Measurements from ENCODE around the gene CETN1.

The CETN1 gene

DNA sequence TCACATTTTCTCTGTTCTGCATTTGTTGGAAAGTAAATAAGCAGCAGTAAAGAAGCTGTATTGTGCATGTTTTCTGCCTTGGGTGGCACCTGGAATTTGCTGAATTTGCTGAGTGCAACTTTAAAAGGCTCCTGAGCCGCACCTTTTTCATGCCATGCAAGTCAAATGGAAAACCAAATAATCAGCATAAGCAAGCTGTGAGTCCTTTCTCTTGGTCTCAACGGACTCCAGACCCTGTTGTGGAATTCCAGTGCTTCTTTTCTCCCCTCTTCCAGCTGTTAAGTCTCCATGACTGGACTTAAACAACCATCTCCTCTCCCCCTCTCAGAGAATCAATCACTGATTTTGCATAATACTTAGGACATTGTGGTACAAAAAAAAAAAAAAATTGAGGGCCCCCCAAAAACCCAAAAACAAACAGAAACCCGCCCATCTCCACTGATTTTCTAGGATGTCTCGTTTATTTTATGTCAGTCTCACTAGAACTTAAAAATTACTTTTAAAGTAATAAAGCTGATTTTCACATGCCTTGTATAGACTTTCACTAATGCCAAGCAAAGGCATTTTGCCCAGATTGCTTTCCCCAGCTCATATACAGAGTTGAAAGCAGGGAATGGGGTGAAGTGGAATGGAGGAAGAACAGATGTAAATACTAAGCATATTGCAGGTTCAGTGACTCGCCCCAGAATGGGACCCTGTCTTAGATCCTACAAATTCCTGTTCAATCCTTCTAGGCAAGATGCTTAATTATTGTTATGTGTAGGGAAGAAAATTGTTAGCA, 5.1 kb upstream of the CETN1 start:
- H3K27me3 ChIP-seq (replicated peaks; ENCODE audit: control insufficient read depth, insufficient read depth, low read length, poor library complexity, severe bottlenecking): no peaks in the 10 kb centered on the region

DNA sequence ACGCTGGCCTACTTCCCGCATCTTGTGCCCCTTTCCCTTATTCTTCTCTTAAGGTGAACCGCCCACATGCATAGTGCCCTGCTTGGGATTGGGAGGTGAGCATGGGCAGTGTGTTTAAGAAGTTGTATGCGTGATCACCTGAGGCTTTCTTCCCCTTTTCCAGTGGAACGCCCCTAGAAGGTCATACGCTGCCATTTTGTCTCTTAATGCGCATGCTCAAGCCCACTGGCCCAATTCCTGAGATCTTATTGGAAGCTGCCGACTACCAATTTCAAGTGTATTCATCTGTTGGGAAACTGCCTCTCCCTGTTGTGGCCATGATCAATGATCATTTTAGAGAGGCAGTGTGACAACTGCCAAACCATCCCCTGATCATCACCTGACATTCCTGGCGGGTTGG, 3.3 kb upstream of the CETN1 start:
- H3K27me3 ChIP-seq (replicated peaks; ENCODE audit: control insufficient read depth, insufficient read depth, low read length, poor library complexity, severe bottlenecking): no peaks in the 10 kb centered on the region
- no peak overlapping the region for H3K4me3 ChIP-seq (ENCODE audit: insufficient read depth, low read depth, low read length, poor library complexity, severe bottlenecking)
- DNase-seq: no peak
- no peak overlapping the region for H3K27ac ChIP-seq (ENCODE audit: insufficient read depth, low read length, poor library complexity, severe bottlenecking)
- no peaks in the 10 kb centered on the region for H3K9me3 ChIP-seq (ENCODE audit: control insufficient read depth, low read length)
- H3K36me3 ChIP-seq (ENCODE audit: control insufficient read depth, insufficient read depth, low read length): no peaks in the 10 kb centered on the region
- no peaks in the 10 kb centered on the region for H3K4me1 ChIP-seq (ENCODE audit: control insufficient read depth, insufficient read depth, low read length, poor library complexity, severe bottlenecking)

More for the DNA sequence above, 5.1 kb upstream of the CETN1 start:
- H3K4me1 ChIP-seq (ENCODE audit: control insufficient read depth, insufficient read depth, low read length, poor library complexity, severe bottlenecking): no peaks in the 10 kb centered on the region
- no peak overlapping the region for H3K27ac ChIP-seq (ENCODE audit: insufficient read depth, low read length, poor library complexity, severe bottlenecking)
- H3K9me3 ChIP-seq (ENCODE audit: control insufficient read depth, low read length): no peaks in the 10 kb centered on the region
- H3K36me3 ChIP-seq (ENCODE audit: control insufficient read depth, insufficient read depth, low read length): no peaks in the 10 kb centered on the region
- no peak for DNase-seq
- no peak overlapping the region for H3K4me3 ChIP-seq (ENCODE audit: insufficient read depth, low read depth, low read length, poor library complexity, severe bottlenecking)

- no peaks in the 10 kb centered on the region for H3K4me1 ChIP-seq (ENCODE audit: control insufficient read depth, insufficient read depth, low read length, poor library complexity, severe bottlenecking)
- H3K9me3 ChIP-seq (ENCODE audit: control insufficient read depth, low read length): no peaks in the 10 kb centered on the region
- no peak for DNase-seq
- H3K27me3 ChIP-seq (replicated peaks; ENCODE audit: control insufficient read depth, insufficient read depth, low read length, poor library complexity, severe bottlenecking): no peaks in the 10 kb centered on the region
- H3K4me3 ChIP-seq (ENCODE audit: insufficient read depth, low read depth, low read length, poor library complexity, severe bottlenecking): no peak overlapping the region
- no peak overlapping the region for H3K27ac ChIP-seq (ENCODE audit: insufficient read depth, low read length, poor library complexity, severe bottlenecking)
- H3K36me3 ChIP-seq (ENCODE audit: control insufficient read depth, insufficient read depth, low read length): no peaks in the 10 kb centered on the region
Observed at GRCh38 chr18:577643-578375, 2.4 kb upstream of the CETN1 start.

DNA sequence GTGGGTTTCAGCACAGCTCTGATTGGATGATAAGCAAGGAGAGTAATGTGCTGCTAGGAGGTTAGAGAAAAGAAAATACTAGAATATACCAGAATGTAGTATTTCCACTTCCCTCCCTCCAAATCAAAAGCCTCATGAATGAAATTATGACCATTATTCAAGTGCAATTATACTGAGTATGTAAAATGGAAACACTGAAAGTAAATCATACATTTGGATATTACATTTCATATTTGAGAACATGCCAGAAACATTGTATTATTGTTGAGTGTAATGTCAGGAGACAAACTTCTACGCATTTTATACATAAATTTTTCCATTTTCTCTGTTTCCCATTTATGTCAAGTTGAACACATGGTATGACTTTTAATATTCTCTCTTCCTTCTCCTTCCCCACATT, 942 bp upstream of the CETN1 start:
- no peaks in the 10 kb centered on the region for H3K4me1 ChIP-seq (ENCODE audit: control insufficient read depth, insufficient read depth, low read length, poor library complexity, severe bottlenecking)
- H3K27ac ChIP-seq (ENCODE audit: insufficient read depth, low read length, poor library complexity, severe bottlenecking): no peak overlapping the region
- no peak overlapping the region for H3K4me3 ChIP-seq (ENCODE audit: insufficient read depth, low read depth, low read length, poor library complexity, severe bottlenecking)
- H3K36me3 ChIP-seq (ENCODE audit: control insufficient read depth, insufficient read depth, low read length): no peaks in the 10 kb centered on the region
- H3K27me3 ChIP-seq (replicated peaks; ENCODE audit: control insufficient read depth, insufficient read depth, low read length, poor library complexity, severe bottlenecking): no peaks in the 10 kb centered on the region
- H3K9me3 ChIP-seq (ENCODE audit: control insufficient read depth, low read length): no peaks in the 10 kb centered on the region
- no peak for DNase-seq

- H3K9me3 ChIP-seq (ENCODE audit: control insufficient read depth, low read length): no peaks in the 10 kb centered on the region
- no peak overlapping the region for H3K4me3 ChIP-seq (ENCODE audit: insufficient read depth, low read depth, low read length, poor library complexity, severe bottlenecking)
- no peak for DNase-seq
- no peaks in the 10 kb centered on the region for H3K4me1 ChIP-seq (ENCODE audit: control insufficient read depth, insufficient read depth, low read length, poor library complexity, severe bottlenecking)
- H3K27me3 ChIP-seq (replicated peaks; ENCODE audit: control insufficient read depth, insufficient read depth, low read length, poor library complexity, severe bottlenecking): no peaks in the 10 kb centered on the region
- H3K27ac ChIP-seq (ENCODE audit: insufficient read depth, low read length, poor library complexity, severe bottlenecking): no peak overlapping the region
- H3K36me3 ChIP-seq (ENCODE audit: control insufficient read depth, insufficient read depth, low read length): no peaks in the 10 kb centered on the region
Observed at GRCh38 chr18:581096-581495, 916 bp downstream of the CETN1 start.

- Histone ChIP-seq H3K4me1 (ENCODE audit: control insufficient read depth, insufficient read depth, low read length, poor library complexity, severe bottlenecking) (no peaks in the 10 kb centered on the region), H3K27me3 (replicated peaks; ENCODE audit: control insufficient read depth, insufficient read depth, low read length, poor library complexity, severe bottlenecking) (no peaks in the 10 kb centered on the region)
Observed at GRCh38 chr18:582465-582864, 2.3 kb downstream of the CETN1 start.

DNA sequence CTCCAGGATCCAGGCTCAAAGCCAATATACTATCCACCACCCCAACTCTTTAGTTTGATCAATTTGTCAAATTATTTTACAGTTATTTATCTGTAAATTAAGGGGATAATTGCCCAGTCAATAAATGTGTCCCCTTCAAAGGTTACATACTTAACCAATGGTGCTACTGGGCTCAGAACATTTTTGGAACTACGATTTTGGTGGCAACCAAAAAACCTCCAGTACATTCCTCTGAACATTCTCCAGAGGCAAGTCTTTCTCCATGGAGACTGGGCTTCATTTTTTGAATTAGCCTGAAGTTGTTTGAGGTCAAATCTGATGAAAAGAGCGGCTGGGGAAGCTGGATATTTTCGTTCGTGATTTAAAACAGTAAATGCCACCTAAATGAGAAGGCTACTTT, 14.9 kb downstream of the CETN1 start:
- Histone ChIP-seq H3K4me3 (ENCODE audit: insufficient read depth, low read depth, low read length, poor library complexity, severe bottlenecking) (no peak overlapping the region), H3K4me1 (ENCODE audit: control insufficient read depth, insufficient read depth, low read length, poor library complexity, severe bottlenecking) (no peaks in the 10 kb centered on the region), H3K27ac (ENCODE audit: insufficient read depth, low read length, poor library complexity, severe bottlenecking) (no peak overlapping the region), H3K9me3 (ENCODE audit: control insufficient read depth, low read length) (no peaks in the 10 kb centered on the region), H3K36me3 (ENCODE audit: control insufficient read depth, insufficient read depth, low read length) (no peaks in the 10 kb centered on the region), H3K27me3 (replicated peaks; ENCODE audit: control insufficient read depth, insufficient read depth, low read length, poor library complexity, severe bottlenecking) (no peaks in the 10 kb centered on the region)
- DNase-seq: no peak

More at GRCh38 chr18:582465-582864, 2.3 kb downstream of the CETN1 start:
- no peaks in the 10 kb centered on the region for H3K9me3 ChIP-seq (ENCODE audit: control insufficient read depth, low read length)
- no peak overlapping the region for H3K27ac ChIP-seq (ENCODE audit: insufficient read depth, low read length, poor library complexity, severe bottlenecking)
- no peak overlapping the region for H3K4me3 ChIP-seq (ENCODE audit: insufficient read depth, low read depth, low read length, poor library complexity, severe bottlenecking)
- no peaks in the 10 kb centered on the region for H3K36me3 ChIP-seq (ENCODE audit: control insufficient read depth, insufficient read depth, low read length)
- DNase-seq: no peak

- Histone ChIP-seq H3K9me3 (ENCODE audit: control insufficient read depth, low read length) (no peaks in the 10 kb centered on the region), H3K27ac (ENCODE audit: insufficient read depth, low read length, poor library complexity, severe bottlenecking) (no peak overlapping the region), H3K4me3 (ENCODE audit: insufficient read depth, low read depth, low read length, poor library complexity, severe bottlenecking) (no peak overlapping the region), H3K4me1 (ENCODE audit: control insufficient read depth, insufficient read depth, low read length, poor library complexity, severe bottlenecking) (no peaks in the 10 kb centered on the region), H3K36me3 (ENCODE audit: control insufficient read depth, insufficient read depth, low read length) (no peaks in the 10 kb centered on the region), H3K27me3 (replicated peaks; ENCODE audit: control insufficient read depth, insufficient read depth, low read length, poor library complexity, severe bottlenecking) (no peaks in the 10 kb centered on the region)
- DNase-seq: no peak
Observed at GRCh38 chr18:595571-595970, 15.4 kb downstream of the CETN1 start.

DNA sequence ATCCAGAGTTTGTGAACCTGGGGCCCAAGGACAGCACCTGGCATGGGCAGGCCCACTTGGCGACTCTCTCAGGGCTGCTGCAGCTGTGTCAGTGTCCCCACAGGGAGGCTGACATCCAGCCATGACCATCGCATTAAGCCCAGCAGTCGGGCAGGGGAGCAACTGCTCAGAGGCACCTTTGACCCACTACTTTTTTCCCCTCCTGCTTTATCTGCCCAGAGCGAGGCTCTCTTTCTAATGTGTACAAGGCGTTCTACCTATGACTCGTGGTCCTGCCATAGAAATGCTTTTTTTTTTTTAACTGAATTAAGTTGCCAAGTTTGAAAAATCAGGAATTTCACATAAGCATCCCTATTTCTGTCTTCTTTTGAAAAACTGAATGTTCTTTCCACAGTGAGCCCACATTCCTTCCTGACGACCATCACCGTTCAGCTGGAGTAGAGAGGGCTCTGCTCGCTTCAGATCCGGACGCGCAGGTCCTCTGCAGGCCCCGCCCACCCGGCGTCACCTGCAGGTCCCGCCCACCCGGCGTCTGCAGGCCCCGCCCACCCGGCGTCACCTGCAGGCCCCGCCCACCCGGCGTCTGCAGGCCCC, 16.2 kb downstream of the CETN1 start:
- DNase-seq: peak in 1 of 3 donors; percentile 1
- Histone ChIP-seq H3K4me3 (ENCODE audit: insufficient read depth, low read depth, low read length, poor library complexity, severe bottlenecking) (no peak overlapping the region), H3K27me3 (replicated peaks; ENCODE audit: control insufficient read depth, insufficient read depth, low read length, poor library complexity, severe bottlenecking) (no peaks in the 10 kb centered on the region), H3K4me1 (ENCODE audit: control insufficient read depth, insufficient read depth, low read length, poor library complexity, severe bottlenecking) (no peaks in the 10 kb centered on the region), H3K9me3 (ENCODE audit: control insufficient read depth, low read length) (no peaks in the 10 kb centered on the region), H3K36me3 (ENCODE audit: control insufficient read depth, insufficient read depth, low read length) (no peaks in the 10 kb centered on the region), H3K27ac (ENCODE audit: insufficient read depth, low read length, poor library complexity, severe bottlenecking) (no peak overlapping the region)

GRCh38 chr18:598124-598589, 18.0 kb downstream of the CETN1 start:
- Histone ChIP-seq H3K36me3 (ENCODE audit: control insufficient read depth, insufficient read depth, low read length) (no peaks in the 10 kb centered on the region), H3K4me3 (ENCODE audit: insufficient read depth, low read depth, low read length, poor library complexity, severe bottlenecking) (no peak overlapping the region), H3K27ac (ENCODE audit: insufficient read depth, low read length, poor library complexity, severe bottlenecking) (no peak overlapping the region), H3K27me3 (replicated peaks; ENCODE audit: control insufficient read depth, insufficient read depth, low read length, poor library complexity, severe bottlenecking) (no peaks in the 10 kb centered on the region), H3K4me1 (ENCODE audit: control insufficient read depth, insufficient read depth, low read length, poor library complexity, severe bottlenecking) (no peaks in the 10 kb centered on the region), H3K9me3 (ENCODE audit: control insufficient read depth, low read length) (no peaks in the 10 kb centered on the region)
- DNase-seq: no peak

All from effector memory CD4-positive, alpha-beta T cell (primary cell).